ENCODE data around the gene ATP6V1B1. TPM values are rescaled to one million over a fixed set of nuclear protein-coding genes. Genes with fewer than 3 reads are reported as not detected.

The ATP6V1B1 gene
- total RNA-seq, 1 experiment from 2014 or later, result not detected

GRCh38 chr2:70979180-70979488 is 43.4 kb downstream of the ATP6V1B1 start:
- intact Hi-C loops (cut with micrococcal nuclease), result no loop called here
- Histone ChIP-seq H2AFZ (ENCODE audit: low read length) (no peak overlapping the region), H3K27me3 (ENCODE audit: low read length) (no peaks in the 10 kb centered on the region), H3K36me3 (ENCODE audit: low read depth, low read length) (no peaks in the 10 kb centered on the region), H3K4me3 (ENCODE audit: low read length) (no peak overlapping the region), H3K9ac (ENCODE audit: low read length) (no peak overlapping the region), H4K20me1 (ENCODE audit: low read length) (no peaks in the 10 kb centered on the region), H3K27ac (ENCODE audit: low read length) (no peak overlapping the region), H3F3A (ENCODE audit: low read length, unreplicated experiment) (no peaks in the 10 kb centered on the region), H3K9me3 (ENCODE audit: low read length) (no peaks in the 10 kb centered on the region), H3K4me2 (ENCODE audit: low read length) (no peak overlapping the region), H3K79me2 (ENCODE audit: low read length) (no peaks in the 10 kb centered on the region), H3K4me1 (ENCODE audit: insufficient read depth, low read length) (peaks cover 16% of the 10 kb centered on the region), H3K9me2 (replicated peaks; ENCODE audit: low read length) (no peaks in the 10 kb centered on the region)
- POLR2A ChIA-PET (ENCODE audit: unreplicated experiment), result no interaction called here
- no peak for DNase-seq
- CTCF ChIA-PET, result no interaction called here
- TF ChIP-seq EZH2phosphoT487 (IDR thresholded peaks at IDR 0.05; ENCODE audit: borderline replicate concordance, low read length) (no peak), CTCF (conservative IDR thresholded peaks at IDR 0.05; ENCODE audit: low read depth, low read length) (no peak), EZH2 (IDR thresholded peaks at IDR 0.05; ENCODE audit: low read length, unreplicated experiment) (no peak)
- ATAC-seq, result no peak
- BruUV-seq (replicated peaks), result no TSS peak

DNA sequence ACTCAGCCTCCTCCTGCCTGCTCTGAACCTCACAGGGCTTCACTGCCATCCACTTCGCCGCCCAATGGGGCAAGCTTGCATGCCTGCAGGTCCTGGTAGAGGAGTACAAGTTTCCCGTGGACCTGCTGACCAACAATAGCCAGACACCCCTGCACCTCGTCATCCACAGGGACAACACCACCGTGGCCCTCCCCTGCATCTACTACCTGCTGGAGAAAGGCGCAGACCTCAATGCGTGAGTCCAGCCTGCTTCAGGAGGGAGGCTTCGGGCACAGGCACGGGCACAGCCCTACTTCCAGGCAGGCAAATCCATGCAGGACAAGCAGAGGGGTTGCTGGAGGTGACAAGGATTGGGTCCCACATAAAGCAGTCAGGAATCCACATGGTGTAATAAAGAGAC is 43.9 kb downstream of the ATP6V1B1 start:
- H3K4me2 ChIP-seq (ENCODE audit: low read length), result no peak overlapping the region
- intact Hi-C loops (cut with micrococcal nuclease), result no loop called here
- ATAC-seq (no peak), DNase-seq (no peak)
- H3K9me2 ChIP-seq (replicated peaks; ENCODE audit: low read length), result no peaks in the 10 kb centered on the region
- H3K9me3 ChIP-seq (ENCODE audit: low read length), result no peaks in the 10 kb centered on the region
- H3K9ac ChIP-seq (ENCODE audit: low read length), result no peak overlapping the region
- H3K27ac ChIP-seq (ENCODE audit: low read length), result no peak overlapping the region
- no peak overlapping the region for H3K4me3 ChIP-seq (ENCODE audit: low read length)
- no peak overlapping the region for H2AFZ ChIP-seq (ENCODE audit: low read length)
- TF ChIP-seq CTCF (conservative IDR thresholded peaks at IDR 0.05; ENCODE audit: low read depth, low read length) (no peak), EZH2phosphoT487 (IDR thresholded peaks at IDR 0.05; ENCODE audit: borderline replicate concordance, low read length) (no peak), EZH2 (IDR thresholded peaks at IDR 0.05; ENCODE audit: low read length, unreplicated experiment) (no peak)
- H3K4me1 ChIP-seq (ENCODE audit: insufficient read depth, low read length), result peaks cover 16% of the 10 kb centered on the region
- BruUV-seq (replicated peaks), result no TSS peak
- no peaks in the 10 kb centered on the region for H3F3A ChIP-seq (ENCODE audit: low read length, unreplicated experiment)
- H3K79me2 ChIP-seq (ENCODE audit: low read length), result no peaks in the 10 kb centered on the region
- CTCF ChIA-PET, result interaction anchor here (0.7 kb wide), 1 partner anchor 14 kb away, joined by 14 read pairs; no protein-coding TSS in a partner anchor
- H3K36me3 ChIP-seq (ENCODE audit: low read depth, low read length), result no peaks in the 10 kb centered on the region
- H4K20me1 ChIP-seq (ENCODE audit: low read length), result no peaks in the 10 kb centered on the region
- no peaks in the 10 kb centered on the region for H3K27me3 ChIP-seq (ENCODE audit: low read length)
- POLR2A ChIA-PET (ENCODE audit: unreplicated experiment), result no interaction called here

DNA sequence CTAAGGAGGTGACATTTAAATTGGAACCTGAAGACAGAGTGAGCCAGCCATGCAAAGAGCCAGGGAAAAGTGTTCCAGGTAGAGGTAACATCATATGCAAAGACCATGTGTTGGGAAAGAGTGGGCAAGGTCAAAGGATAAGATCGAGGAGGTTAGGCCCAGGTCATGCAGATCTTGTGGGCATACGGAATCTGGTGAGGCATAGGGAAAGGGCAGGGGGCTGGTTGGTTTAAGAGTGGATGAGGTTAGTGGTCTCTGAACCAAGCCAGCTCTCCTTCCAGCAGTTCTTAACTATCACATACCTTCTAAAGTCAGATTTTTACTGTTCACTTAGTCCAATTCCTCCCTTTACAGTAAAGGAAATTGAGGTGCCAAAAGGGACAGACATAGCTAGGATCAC is 45.7 kb downstream of the ATP6V1B1 start:
- intact Hi-C loops (cut with micrococcal nuclease), result no loop called here
- Histone ChIP-seq H3F3A (ENCODE audit: low read length, unreplicated experiment) (no peaks in the 10 kb centered on the region), H3K79me2 (ENCODE audit: low read length) (no peaks in the 10 kb centered on the region), H3K4me3 (ENCODE audit: low read length) (no peak overlapping the region), H4K20me1 (ENCODE audit: low read length) (no peaks in the 10 kb centered on the region), H3K9me2 (replicated peaks; ENCODE audit: low read length) (no peaks in the 10 kb centered on the region), H3K4me2 (ENCODE audit: low read length) (no peak overlapping the region), H3K27me3 (ENCODE audit: low read length) (no peaks in the 10 kb centered on the region), H3K36me3 (ENCODE audit: low read depth, low read length) (peaks cover 7% of the 10 kb centered on the region), H3K9ac (ENCODE audit: low read length) (no peak overlapping the region), H3K4me1 (ENCODE audit: insufficient read depth, low read length) (peaks cover 11% of the 10 kb centered on the region), H3K9me3 (ENCODE audit: low read length) (no peaks in the 10 kb centered on the region), H2AFZ (ENCODE audit: low read length) (no peak overlapping the region), H3K27ac (ENCODE audit: low read length) (no peak overlapping the region)
- ATAC-seq (no peak), DNase-seq (no peak)
- no peak for TF ChIP-seq CTCF (conservative IDR thresholded peaks at IDR 0.05; ENCODE audit: low read depth, low read length)
- TF ChIP-seq EZH2phosphoT487 (IDR thresholded peaks at IDR 0.05; ENCODE audit: borderline replicate concordance, low read length), result no peak
- no peak for TF ChIP-seq EZH2 (IDR thresholded peaks at IDR 0.05; ENCODE audit: low read length, unreplicated experiment)
- no TSS peak for BruUV-seq (replicated peaks)
- ChIA-PET POLR2A (ENCODE audit: unreplicated experiment) (no interaction called here), CTCF (no interaction called here)

All from PC-3 (cell line).